Central memory CD8-positive, alpha-beta T cell (primary cell): ENCODE measurements around the gene IRS1.

Experiments used
- ATAC-seq: fragments of 150-1000 bp; cut with Tn5 transposase; replicated peaks from 2 replicates; pipeline ENCODE4 v1.10.0; 2022; ENCODE audit warnings: mild to moderate bottlenecking, moderate FRiP score, moderate number of reproducible peaks; ENCODE audit not compliant: poor library complexity, severe bottlenecking; ENCODE audit errors: extremely low read depth
- DNase-seq, 2 donors: peaks; one replicate each; pipeline ENCODE4 v3.0.0; 2021; ENCODE audit warnings: low spot score in 2 of 2
- H3K27ac Mint-ChIP-seq: one replicate; pipeline ENCODE4 v1.8.0; 2022; ENCODE audit warnings: low read depth, mild to moderate bottlenecking, moderate library complexity, mixed read lengths
- H3K27me3 Mint-ChIP-seq: one replicate; pipeline ENCODE4 v1.8.0; 2022; ENCODE audit warnings: mixed read lengths
- H3K36me3 Mint-ChIP-seq: one replicate; pipeline ENCODE4 v1.8.0; 2022; ENCODE audit warnings: mild to moderate bottlenecking, moderate library complexity, mixed read lengths; ENCODE audit not compliant: insufficient read depth
- H3K4me1 Mint-ChIP-seq: one replicate; pipeline ENCODE4 v1.8.0; 2022; ENCODE audit warnings: mixed read lengths
- H3K4me3 Mint-ChIP-seq: one replicate; pipeline ENCODE4 v1.8.0; 2022; ENCODE audit warnings: mild to moderate bottlenecking, moderate library complexity, mixed read lengths
- H3K9me3 Mint-ChIP-seq: one replicate; pipeline ENCODE4 v1.8.0; 2022; ENCODE audit warnings: mixed read lengths

The IRS1 gene

DNA sequence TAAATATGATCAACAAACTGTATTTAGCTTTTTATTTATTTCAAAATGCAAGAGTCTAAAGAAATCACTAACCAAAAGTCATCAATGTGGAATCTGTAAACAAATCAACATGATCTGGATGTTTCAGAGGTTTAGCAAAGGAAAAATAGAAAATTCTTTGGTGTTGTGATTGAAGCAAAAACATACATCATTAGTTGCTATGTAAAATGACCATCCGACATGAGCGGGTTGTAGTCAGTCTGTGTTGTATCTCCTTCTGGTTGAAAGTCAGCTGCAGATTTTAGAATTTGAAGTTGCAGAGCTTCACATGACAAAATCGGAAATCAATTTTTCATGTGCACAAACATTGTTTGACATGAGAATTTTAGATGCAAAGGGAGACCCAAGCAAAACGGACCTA is 63.2 kb downstream of the IRS1 start:
- Mint-ChIP-seq H3K4me1 (no peaks in the 10 kb centered on the region), H3K27me3 (peaks cover 17% of the 10 kb centered on the region), H3K9me3 (no peaks in the 10 kb centered on the region), H3K36me3 (no peaks in the 10 kb centered on the region), H3K4me3 (no peak overlapping the region), H3K27ac (no peak overlapping the region)
- no peak for DNase-seq
- ATAC-seq = no peak

DNA sequence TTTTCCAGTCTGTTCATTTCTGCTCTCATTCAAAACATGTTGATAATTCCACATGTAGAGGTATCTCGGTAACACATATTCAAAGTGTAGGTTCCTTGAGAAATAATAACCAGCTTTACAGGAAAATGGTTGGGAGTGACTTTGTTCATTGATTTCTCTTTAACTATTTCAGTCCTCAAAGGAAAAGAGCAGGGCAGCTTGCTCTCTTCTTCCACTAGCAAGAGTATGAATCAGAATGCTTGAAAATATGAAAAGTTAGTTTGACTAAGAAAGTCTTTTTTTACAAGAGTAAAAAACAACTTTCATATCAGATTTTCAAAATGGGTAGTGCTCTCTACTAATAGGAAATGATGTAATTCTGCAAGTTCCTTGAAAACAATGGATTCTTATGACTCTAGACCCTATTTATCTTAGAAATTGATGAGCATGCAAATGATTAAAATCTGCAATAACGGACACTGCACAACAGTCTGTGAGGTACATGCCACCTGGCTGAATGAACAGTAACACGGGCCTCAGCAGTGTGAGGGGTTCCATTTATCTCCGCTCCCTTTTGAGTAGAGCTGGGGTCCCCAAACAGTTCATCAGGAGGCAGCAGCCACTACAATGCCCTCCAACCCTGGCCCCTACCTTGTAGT is 65.6 kb downstream of the IRS1 start:
- Mint-ChIP-seq H3K27me3 (peaks cover 13% of the 10 kb centered on the region), H3K36me3 (no peaks in the 10 kb centered on the region), H3K9me3 (no peaks in the 10 kb centered on the region), H3K4me1 (no peaks in the 10 kb centered on the region), H3K27ac (no peak overlapping the region), H3K4me3 (no peak overlapping the region)
- DNase-seq (no peak), ATAC-seq (no peak)

DNA sequence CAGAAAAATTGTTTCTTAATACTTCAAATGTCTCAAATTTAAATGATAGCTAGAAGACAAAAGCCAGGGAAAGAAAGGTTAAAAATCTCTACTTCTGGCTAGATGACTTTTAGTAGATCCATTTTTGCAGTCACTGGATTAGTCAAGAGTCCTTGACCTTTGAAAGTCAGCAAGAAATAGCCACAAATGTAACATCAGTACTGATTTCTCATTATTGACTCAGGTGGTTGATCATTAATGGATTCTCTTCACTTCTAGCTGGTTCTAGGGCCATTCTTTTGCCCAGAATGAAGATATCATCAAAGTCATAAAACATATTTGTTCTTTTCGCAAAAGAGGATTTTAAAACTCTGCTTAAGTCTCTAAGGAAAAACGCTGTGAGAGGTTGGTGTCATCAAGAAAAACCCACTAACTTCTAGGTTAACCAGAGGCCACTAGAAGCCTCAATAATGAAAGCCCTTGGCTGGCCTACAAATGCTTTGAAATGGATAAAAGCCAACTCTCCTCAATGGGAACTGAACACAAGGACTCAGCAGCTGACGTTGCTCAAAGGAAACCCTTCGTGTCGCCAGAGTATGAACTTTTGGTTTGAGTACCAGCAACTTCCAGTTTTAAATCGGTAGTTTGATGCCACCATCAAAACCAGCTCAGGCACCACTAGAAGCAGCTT is 66.3 kb downstream of the IRS1 start:
- ATAC-seq (no peak), DNase-seq (no peak)
- Mint-ChIP-seq H3K4me3 (no peak overlapping the region), H3K36me3 (no peaks in the 10 kb centered on the region), H3K4me1 (no peaks in the 10 kb centered on the region), H3K27ac (no peak overlapping the region), H3K27me3 (peaks cover 13% of the 10 kb centered on the region), H3K9me3 (no peaks in the 10 kb centered on the region)

DNA sequence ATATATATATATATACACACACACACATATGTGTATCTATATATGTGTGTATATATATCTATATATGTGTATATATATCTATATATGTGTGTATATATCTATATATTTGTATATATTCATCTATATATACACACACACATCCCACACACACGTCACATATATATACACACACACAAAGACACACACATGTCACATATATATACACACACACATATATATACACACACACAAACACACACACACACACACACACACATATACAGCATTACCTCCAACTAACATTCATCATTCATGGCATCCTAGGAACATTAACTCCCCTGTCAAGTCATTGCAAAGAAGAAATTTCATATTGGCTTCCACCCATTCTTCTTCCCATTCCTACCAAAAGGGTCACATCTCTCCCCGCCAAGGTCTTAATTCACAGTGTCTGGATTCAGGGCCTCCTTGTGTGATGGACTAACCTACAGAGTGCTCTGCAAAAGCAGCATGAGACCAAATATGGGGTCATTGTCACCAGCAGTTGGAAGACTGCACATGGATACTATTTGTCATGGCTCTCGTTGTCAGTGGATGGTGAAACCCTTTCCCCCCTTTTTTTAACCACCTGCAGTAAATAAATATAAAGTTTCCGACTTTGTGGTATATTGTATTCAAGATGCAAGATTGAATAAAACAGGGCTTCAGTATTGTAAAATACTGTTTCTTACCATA is 67.0 kb downstream of the IRS1 start:
- no peaks in the 10 kb centered on the region for H3K36me3 Mint-ChIP-seq
- DNase-seq (no peak), ATAC-seq (no peak)
- no peaks in the 10 kb centered on the region for H3K9me3 Mint-ChIP-seq
- no peak overlapping the region for H3K4me3 Mint-ChIP-seq
- peaks cover 7% of the 10 kb centered on the region for H3K27me3 Mint-ChIP-seq
- H3K27ac Mint-ChIP-seq = no peak overlapping the region
- no peaks in the 10 kb centered on the region for H3K4me1 Mint-ChIP-seq

DNA sequence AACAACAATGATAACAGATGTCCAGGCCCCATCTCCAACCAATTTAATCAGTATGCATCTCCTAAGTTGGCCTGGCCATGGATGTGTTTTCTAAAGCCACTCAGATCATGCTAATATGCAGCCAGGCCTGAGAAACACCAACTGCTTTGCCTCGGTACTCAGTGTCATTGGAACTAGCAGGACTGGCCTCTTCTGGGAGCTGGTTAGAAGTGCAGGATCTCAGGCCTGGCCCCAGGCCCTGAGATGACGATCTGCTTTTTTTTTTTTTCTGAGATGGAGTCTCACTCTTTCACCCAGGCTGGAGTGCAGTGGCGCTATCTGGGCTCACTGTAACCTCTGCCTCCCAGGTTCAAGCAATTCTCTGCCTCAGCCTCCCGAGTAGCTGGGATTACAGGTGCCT is 69.1 kb downstream of the IRS1 start:
- no peak for DNase-seq
- Mint-ChIP-seq H3K27ac (no peak overlapping the region), H3K4me1 (no peaks in the 10 kb centered on the region), H3K9me3 (no peaks in the 10 kb centered on the region), H3K4me3 (no peak overlapping the region), H3K27me3 (peaks cover 3% of the 10 kb centered on the region), H3K36me3 (no peaks in the 10 kb centered on the region)
- ATAC-seq = no peak

DNA sequence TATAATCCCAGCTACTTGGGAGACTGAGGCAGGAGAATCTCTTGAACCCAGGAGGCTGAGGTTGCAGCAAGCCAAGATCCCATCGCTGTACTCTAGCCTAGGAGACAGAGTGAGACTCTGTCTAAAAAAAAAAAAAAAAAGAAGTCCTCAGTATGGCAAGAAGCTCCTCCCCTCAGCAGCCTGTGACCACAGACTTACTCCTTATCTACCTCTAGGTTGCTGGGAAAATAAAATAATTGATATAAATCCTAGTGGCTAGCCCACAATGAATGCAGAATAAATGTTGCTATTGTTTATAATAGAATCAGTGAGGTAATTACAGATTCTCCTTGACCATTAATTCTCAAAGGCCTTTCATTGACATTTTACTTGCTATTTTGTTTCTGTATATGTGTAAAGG is 70.6 kb downstream of the IRS1 start:
- DNase-seq (no peak), ATAC-seq (no peak)
- H3K36me3 Mint-ChIP-seq = no peaks in the 10 kb centered on the region
- no peak overlapping the region for H3K4me3 Mint-ChIP-seq
- no peaks in the 10 kb centered on the region for H3K4me1 Mint-ChIP-seq
- H3K27ac Mint-ChIP-seq = no peak overlapping the region
- H3K27me3 Mint-ChIP-seq = peaks cover 16% of the 10 kb centered on the region
- H3K9me3 Mint-ChIP-seq = no peaks in the 10 kb centered on the region

DNA sequence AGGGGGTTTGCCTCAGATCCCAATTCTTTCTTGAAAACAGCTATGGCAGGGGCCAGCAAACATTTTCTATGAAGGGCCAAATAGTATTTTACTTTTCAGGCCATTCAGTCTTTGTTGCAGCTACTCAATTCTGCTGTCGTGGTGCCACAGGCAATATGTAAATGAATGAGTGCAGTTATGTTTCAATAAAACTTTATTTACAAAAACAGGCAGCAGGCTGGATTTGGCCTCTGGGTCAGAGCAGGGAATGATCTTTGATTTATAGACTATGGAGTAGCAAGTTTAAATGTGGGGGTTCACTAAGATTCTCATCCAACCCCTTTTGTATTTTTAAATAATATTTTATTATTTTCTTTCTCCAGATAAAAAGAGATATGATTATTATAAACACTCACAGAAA is 72.4 kb downstream of the IRS1 start:
- no peak for ATAC-seq
- no peak overlapping the region for H3K4me3 Mint-ChIP-seq
- no peak overlapping the region for H3K27ac Mint-ChIP-seq
- no peak for DNase-seq
- H3K27me3 Mint-ChIP-seq = peaks cover 16% of the 10 kb centered on the region
- H3K9me3 Mint-ChIP-seq = no peaks in the 10 kb centered on the region
- H3K36me3 Mint-ChIP-seq = no peaks in the 10 kb centered on the region
- H3K4me1 Mint-ChIP-seq = no peaks in the 10 kb centered on the region

DNA sequence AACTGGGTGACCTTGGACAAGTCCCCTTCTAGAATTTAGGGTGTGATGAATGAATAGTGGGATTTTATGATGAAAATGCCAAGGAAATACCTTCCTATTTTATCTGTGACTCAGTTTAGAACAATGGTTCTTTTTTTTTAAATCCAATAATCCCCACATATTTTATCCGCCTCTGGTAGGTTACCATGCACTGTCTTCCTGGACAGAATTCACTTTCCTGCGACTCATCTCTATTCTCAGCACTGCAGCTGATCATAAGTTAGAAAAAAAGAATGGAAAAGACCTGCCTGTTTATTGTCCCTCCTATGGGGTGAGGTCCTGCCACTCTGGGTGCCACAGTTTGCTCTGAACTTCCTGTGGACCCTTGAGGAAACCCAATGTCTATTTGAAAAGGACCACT is 73.1 kb downstream of the IRS1 start:
- DNase-seq = no peak
- ATAC-seq = no peak
- no peaks in the 10 kb centered on the region for H3K36me3 Mint-ChIP-seq
- no peaks in the 10 kb centered on the region for H3K9me3 Mint-ChIP-seq
- H3K27ac Mint-ChIP-seq = no peak overlapping the region
- no peaks in the 10 kb centered on the region for H3K4me1 Mint-ChIP-seq
- H3K27me3 Mint-ChIP-seq = peaks cover 16% of the 10 kb centered on the region
- no peak overlapping the region for H3K4me3 Mint-ChIP-seq

DNA sequence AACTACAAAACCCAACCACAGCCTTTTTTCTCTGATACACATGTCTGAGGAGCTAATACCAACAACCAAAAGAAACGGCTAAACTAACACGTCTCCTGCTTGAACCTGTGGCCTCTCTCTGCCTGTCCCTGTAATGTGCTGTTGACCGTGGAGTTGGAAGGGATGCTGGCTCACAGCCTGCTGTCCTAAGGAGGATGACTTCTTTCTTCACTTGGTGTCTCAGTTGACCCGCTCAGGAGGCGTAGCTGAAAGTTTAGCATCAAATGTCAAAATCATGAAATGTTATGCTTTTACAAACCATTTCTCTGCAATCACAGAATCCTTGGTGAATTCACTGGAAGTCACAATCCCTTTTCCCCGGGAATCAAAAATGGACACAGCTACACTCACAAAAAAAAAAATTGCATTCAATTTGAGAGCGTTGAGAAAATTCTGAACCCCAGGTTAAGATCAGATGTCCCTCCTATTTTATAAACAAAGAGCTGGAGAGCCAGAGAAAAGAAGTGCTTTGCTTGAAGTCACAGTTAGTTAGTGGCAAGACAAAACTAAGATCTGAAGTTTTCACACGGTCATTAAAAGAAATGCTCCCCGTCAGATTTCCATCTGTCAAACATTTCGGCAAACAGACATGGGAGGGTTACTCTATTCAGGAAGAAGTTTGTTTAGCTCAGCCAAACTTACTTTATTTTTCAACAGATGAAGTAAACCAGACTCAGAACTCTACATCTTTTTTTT is 74.3 kb downstream of the IRS1 start:
- no peak overlapping the region for H3K4me3 Mint-ChIP-seq
- H3K27me3 Mint-ChIP-seq = peaks cover 16% of the 10 kb centered on the region
- ATAC-seq = no peak
- no peak overlapping the region for H3K27ac Mint-ChIP-seq
- H3K9me3 Mint-ChIP-seq = no peaks in the 10 kb centered on the region
- H3K4me1 Mint-ChIP-seq = no peaks in the 10 kb centered on the region
- no peak for DNase-seq
- H3K36me3 Mint-ChIP-seq = no peaks in the 10 kb centered on the region

DNA sequence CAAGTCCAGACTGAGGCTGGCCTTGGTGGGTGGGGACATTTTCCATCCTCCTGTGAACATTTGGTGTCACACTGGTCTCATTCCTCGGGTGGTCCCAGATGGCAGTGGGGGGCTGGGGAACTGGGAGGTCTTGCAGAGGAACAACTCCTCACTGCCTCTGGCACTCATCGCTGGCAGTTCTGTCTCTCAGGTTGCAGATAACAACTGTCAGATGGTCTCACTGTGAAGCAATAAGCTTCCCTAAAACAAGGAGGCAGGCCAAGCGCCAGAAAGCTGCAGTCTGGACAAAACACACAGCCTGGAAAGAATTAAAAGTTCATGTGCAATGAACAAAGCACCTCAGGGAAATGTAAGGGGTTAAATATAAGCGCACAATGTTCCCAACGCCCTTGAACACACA is 78.1 kb downstream of the IRS1 start:
- Mint-ChIP-seq H3K27me3 (peaks cover 16% of the 10 kb centered on the region), H3K27ac (no peak overlapping the region), H3K4me1 (no peaks in the 10 kb centered on the region), H3K4me3 (no peak overlapping the region), H3K9me3 (no peaks in the 10 kb centered on the region), H3K36me3 (no peaks in the 10 kb centered on the region)
- DNase-seq (no peak), ATAC-seq (no peak)

DNA sequence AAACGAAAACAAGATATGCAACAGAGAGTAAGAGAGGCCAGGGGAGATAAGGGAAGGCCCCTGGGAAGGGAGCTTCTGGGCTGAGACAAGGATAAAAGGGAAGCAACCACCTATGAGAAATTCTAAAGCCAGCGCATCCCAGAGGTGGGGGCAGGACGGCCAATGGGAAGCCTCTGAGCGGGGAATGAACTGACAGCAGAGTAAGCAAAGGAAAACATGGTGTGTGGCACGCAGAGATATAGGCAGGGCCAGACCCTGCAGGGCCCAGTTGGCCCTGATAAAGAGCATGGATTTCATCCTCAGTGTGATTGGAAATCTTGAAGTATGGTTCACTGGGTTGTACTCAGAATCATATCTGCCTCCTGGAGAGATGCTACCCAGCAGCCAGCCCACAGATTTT is 78.7 kb downstream of the IRS1 start:
- no peak overlapping the region for H3K27ac Mint-ChIP-seq
- no peaks in the 10 kb centered on the region for H3K9me3 Mint-ChIP-seq
- no peak for DNase-seq
- no peaks in the 10 kb centered on the region for H3K4me1 Mint-ChIP-seq
- H3K4me3 Mint-ChIP-seq = no peak overlapping the region
- no peaks in the 10 kb centered on the region for H3K36me3 Mint-ChIP-seq
- no peak for ATAC-seq
- H3K27me3 Mint-ChIP-seq = peaks cover 16% of the 10 kb centered on the region

DNA sequence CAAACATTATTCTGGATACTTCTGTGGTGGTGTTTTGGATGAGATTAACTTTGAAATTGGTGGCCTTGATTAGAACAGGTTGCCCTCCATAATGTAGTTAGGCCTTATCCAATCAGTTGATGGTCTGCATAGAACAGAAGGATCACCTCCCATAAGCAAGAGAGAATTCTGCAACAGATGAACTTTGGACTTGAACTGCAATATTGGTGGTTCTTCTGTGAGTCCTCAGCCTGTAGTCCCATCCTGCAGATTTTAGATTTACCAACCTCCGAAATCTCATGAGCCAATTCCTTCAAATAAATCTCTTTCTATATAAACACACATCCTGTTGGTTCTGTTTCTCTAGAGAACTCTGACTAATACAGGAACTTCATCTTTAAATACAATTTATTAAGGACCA is 81.9 kb downstream of the IRS1 start:
- H3K36me3 Mint-ChIP-seq = no peaks in the 10 kb centered on the region
- DNase-seq (no peak), ATAC-seq (no peak)
- H3K4me3 Mint-ChIP-seq = no peak overlapping the region
- H3K9me3 Mint-ChIP-seq = no peaks in the 10 kb centered on the region
- no peak overlapping the region for H3K27ac Mint-ChIP-seq
- no peaks in the 10 kb centered on the region for H3K27me3 Mint-ChIP-seq
- no peaks in the 10 kb centered on the region for H3K4me1 Mint-ChIP-seq

DNA sequence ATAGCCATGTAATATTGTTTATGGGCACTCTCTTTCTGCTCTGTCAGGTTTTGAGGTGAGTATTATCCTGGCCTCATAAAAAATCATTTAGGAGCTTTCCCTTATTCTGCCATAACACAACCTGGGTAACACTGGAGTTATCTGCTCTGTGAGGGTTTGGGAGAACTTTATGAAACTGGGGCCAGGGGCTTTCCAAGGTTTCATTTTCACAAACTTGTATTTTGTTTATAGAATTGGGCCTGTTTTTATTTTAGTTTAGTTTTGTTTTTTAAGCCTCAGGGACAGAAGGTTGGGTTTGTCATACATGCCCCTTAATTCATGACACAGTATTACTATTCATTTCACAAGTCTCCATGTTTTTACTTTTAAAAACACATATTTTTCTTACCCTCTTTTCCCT is 83.5 kb downstream of the IRS1 start:
- ATAC-seq (no peak), DNase-seq (no peak)
- Mint-ChIP-seq H3K36me3 (no peaks in the 10 kb centered on the region), H3K4me3 (no peak overlapping the region), H3K27ac (no peak overlapping the region), H3K9me3 (no peaks in the 10 kb centered on the region), H3K4me1 (no peaks in the 10 kb centered on the region), H3K27me3 (no peaks in the 10 kb centered on the region)
